ENCODE measurements around the gene C8B. TPM values are rescaled to one million over a fixed set of nuclear protein-coding genes. Genes with fewer than 3 reads are reported as not detected.

The C8B gene
- total RNA-seq, 4 donors from 2014 or later = not detected

- Histone ChIP-seq H3K4me3 (no peak overlapping the region), H3K27ac (no peak overlapping the region), H3K27me3 (no peaks in the 10 kb centered on the region), H3K4me1 (no peaks in the 10 kb centered on the region), H3K9me3 (no peaks in the 10 kb centered on the region), H3K36me3 (no peaks in the 10 kb centered on the region)
- TF ChIP-seq CTCF (IDR thresholded peaks at IDR 0.05) = no peak
- TF ChIP-seq POLR2A (IDR thresholded peaks at IDR 0.05) = no peak
- intact Hi-C loops (cut with DNase I; ENCODE audit: low total_unique reads) = no loop called here
- DNase-seq = no peak
These were observed 7.3 kb downstream of the C8B start for GRCh38 chr1:56958526-56958925.

- Histone ChIP-seq H3K27me3 (no peaks in the 10 kb centered on the region), H3K27ac (no peak overlapping the region), H3K36me3 (no peaks in the 10 kb centered on the region), H3K4me3 (no peak overlapping the region), H3K4me1 (no peaks in the 10 kb centered on the region), H3K9me3 (no peaks in the 10 kb centered on the region)
- intact Hi-C loops (cut with DNase I; ENCODE audit: low total_unique reads) = no loop called here
- TF ChIP-seq POLR2A (IDR thresholded peaks at IDR 0.05) (no peak), CTCF (IDR thresholded peaks at IDR 0.05) (no peak)
- no peak for DNase-seq
These were observed 7.9 kb downstream of the C8B start for GRCh38 chr1:56957931-56958330.

- Histone ChIP-seq H3K9me3 (no peaks in the 10 kb centered on the region), H3K4me3 (no peak overlapping the region), H3K4me1 (no peaks in the 10 kb centered on the region), H3K27me3 (no peaks in the 10 kb centered on the region), H3K36me3 (no peaks in the 10 kb centered on the region), H3K27ac (no peak overlapping the region)
- no peak for DNase-seq
- intact Hi-C loops (cut with DNase I; ENCODE audit: low total_unique reads) = no loop called here
- TF ChIP-seq POLR2A (IDR thresholded peaks at IDR 0.05) = no peak
- TF ChIP-seq CTCF (IDR thresholded peaks at IDR 0.05) = no peak
These were observed 11.2 kb downstream of the C8B start for GRCh38 chr1:56954664-56955063.

- H3K9me3 ChIP-seq = no peaks in the 10 kb centered on the region
- no peaks in the 10 kb centered on the region for H3K27me3 ChIP-seq
- no peak for TF ChIP-seq POLR2A (IDR thresholded peaks at IDR 0.05)
- no peak for TF ChIP-seq CTCF (IDR thresholded peaks at IDR 0.05)
- H3K4me1 ChIP-seq = no peaks in the 10 kb centered on the region
- DNase-seq = no peak
- intact Hi-C loops (cut with DNase I; ENCODE audit: low total_unique reads) = no loop called here
- H3K4me3 ChIP-seq = no peak overlapping the region
- H3K27ac ChIP-seq = no peak overlapping the region
- no peaks in the 10 kb centered on the region for H3K36me3 ChIP-seq
These were observed 12.4 kb downstream of the C8B start for GRCh38 chr1:56953386-56953785.

- Histone ChIP-seq H3K9me3 (no peaks in the 10 kb centered on the region), H3K4me1 (no peaks in the 10 kb centered on the region), H3K27me3 (no peaks in the 10 kb centered on the region), H3K27ac (no peak overlapping the region), H3K36me3 (no peaks in the 10 kb centered on the region), H3K4me3 (no peak overlapping the region)
- intact Hi-C loops (cut with DNase I; ENCODE audit: low total_unique reads) = no loop called here
- no peak for DNase-seq
- TF ChIP-seq CTCF (IDR thresholded peaks at IDR 0.05) (no peak), POLR2A (IDR thresholded peaks at IDR 0.05) (no peak)
These were observed 13.3 kb downstream of the C8B start for GRCh38 chr1:56952501-56952900.

Measured in uterus (tissue), 4 donors.